ENCODE results near the gene BCL3.
A peak's percentile ranks its signal among the peaks of the same experiment; 100 is the strongest.
"Not testable (repeated sequence)": the region's sequence is repeated elsewhere in the genome, so short reads cannot be mapped to it uniquely, and the experiment has no call there.

BCL3 gene

DNA sequence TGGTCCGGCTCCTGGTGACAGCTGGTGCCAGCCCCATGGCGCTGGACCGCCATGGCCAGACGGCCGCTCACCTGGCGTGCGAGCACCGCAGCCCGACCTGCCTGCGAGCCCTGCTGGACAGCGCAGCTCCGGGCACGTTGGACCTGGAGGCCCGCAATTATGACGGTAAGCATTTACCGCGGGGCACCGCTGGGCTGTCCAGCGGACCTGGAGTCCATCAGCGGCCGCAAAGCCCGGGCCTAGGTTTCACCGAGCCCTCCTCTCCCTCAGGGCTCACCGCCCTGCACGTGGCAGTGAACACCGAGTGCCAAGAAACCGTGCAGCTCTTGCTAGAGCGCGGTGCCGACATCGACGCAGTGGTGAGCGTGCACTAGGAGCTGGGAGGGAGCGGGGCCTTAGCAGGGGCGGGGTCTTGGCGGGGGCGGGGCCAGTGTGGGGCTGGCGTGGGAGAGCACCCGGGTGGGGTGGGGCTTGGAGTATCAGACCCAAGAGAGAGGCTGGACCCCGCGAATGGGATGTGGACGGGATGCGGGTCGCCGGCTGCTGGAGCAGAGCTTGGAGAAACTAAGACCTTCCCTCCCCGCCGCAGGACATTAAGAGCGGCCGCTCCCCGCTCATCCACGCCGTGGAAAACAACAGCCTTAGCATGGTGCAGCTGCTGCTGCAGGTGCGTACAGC lies 8.7 kb downstream of the BCL3 start:
- H3K4me3 Mint-ChIP-seq: no peak overlapping the region

DNA sequence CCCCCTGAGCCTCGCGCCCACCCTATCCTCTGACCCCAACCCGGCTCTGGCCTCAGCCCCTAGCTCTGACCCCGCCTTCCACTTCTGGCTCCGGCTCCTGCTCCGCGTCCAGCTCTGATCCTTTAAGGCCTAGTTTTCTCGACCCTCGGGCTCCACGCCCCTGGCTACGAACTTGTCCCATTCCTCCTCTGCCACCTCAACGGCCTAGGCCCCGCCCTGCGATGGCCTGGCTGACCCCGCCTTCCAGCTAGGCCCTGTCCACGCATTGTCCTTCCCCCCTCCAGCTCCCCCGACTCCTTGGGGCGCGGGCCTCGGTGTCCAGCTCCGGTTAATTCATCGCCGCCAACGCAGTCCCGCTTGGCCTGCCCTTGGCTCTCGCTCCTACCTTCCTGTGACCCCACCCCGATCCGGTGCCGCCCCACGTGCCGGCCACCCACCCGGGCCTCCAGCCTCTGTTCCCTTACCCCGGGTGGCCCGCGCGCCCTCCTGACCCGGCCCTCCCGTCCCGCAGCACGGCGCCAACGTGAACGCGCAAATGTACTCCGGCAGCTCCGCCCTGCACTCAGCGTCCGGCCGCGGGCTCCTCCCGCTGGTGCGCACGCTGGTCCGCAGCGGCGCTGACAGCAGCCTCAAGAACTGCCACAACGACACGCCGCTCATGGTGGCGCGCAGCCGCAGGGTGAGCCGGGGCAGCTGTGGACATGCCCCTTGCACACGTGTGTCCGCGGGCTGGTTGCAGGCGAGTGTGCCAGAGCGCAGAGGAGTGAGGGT lies 9.4 kb downstream of the BCL3 start:
- H3K27ac Mint-ChIP-seq: no peak overlapping the region

More for the DNA sequence above, 8.7 kb downstream of the BCL3 start:
- H3K9me3 Mint-ChIP-seq: no peaks in the 10 kb centered on the region
- H3K27ac Mint-ChIP-seq: no peak overlapping the region
- H3K4me1 Mint-ChIP-seq: peaks cover 72% of the 10 kb centered on the region
- no peak for ATAC-seq
- H3K27me3 Mint-ChIP-seq: no peaks in the 10 kb centered on the region
- DNase-seq: no peak

DNA sequence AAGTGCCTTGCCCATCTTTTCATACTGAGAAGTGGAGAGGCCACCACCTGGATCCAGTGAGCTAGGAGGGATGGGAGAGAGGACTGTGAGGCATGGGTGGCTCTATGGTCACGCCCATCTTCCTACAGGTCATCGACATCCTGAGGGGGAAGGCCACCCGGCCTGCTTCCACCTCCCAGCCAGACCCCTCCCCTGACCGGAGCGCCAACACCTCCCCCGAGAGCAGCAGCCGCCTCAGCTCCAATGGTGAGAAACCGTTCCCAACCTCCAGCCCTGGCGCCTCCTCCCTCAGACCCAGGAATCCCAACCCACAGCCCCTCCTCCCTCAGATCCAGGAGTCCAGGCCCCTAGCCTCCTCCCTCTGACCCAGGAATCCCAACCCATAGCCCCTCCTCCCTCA lies 10.1 kb downstream of the BCL3 start:
- no peak overlapping the region for H3K4me3 Mint-ChIP-seq
- DNase-seq (no peak), ATAC-seq (no peak)
- H3K27ac Mint-ChIP-seq: no peak overlapping the region
- H3K27me3 Mint-ChIP-seq: no peaks in the 10 kb centered on the region
- H3K4me1 Mint-ChIP-seq: peaks cover 69% of the 10 kb centered on the region
- H3K9me3 Mint-ChIP-seq: no peaks in the 10 kb centered on the region

More for the DNA sequence above, 9.4 kb downstream of the BCL3 start:
- no peaks in the 10 kb centered on the region for H3K27me3 Mint-ChIP-seq
- H3K4me1 Mint-ChIP-seq: peaks cover 72% of the 10 kb centered on the region
- ATAC-seq: no peak
- H3K4me3 Mint-ChIP-seq: no peak overlapping the region
- no peak for DNase-seq
- H3K9me3 Mint-ChIP-seq: no peaks in the 10 kb centered on the region

DNA sequence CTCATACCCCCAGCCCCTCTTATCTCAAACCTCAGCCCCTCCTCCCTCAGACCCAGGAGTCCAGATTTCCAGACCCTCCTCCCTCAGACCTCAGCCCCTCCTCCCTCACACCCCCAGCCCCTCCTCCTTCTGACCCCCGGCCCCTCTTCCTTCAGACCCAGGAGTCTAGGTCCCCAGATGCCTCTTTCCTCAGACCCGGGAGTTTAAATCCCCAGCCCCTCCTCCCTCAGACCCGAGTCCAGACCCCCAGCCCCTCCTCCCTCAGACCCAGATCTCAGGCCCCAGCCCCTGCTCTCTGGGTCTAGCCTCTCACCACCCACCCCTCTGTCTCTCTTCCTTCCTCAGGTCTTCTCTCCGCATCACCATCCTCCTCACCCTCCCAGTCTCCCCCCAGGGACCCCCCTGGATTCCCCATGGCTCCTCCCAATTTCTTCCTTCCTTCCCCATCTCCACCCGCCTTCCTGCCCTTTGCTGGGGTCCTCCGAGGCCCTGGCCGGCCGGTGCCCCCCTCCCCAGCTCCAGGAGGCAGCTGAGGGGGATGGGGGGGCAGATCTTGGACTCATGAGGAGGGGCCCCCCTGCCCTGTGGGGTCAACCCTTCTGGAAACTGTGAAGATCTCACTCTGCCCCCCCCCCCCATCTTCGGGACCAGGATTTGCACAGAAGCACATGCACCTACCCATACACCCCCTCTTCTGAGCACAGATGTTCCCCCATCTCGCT lies 10.7 kb downstream of the BCL3 start:
- peak overlapping the region in 1 of 2 donors; percentile 40 for H3K4me3 Mint-ChIP-seq
- H3K9me3 Mint-ChIP-seq: no peaks in the 10 kb centered on the region
- peaks cover 74% of the 10 kb centered on the region for H3K4me1 Mint-ChIP-seq
- no peaks in the 10 kb centered on the region for H3K27me3 Mint-ChIP-seq
- DNase-seq (no peak), ATAC-seq (no peak)
- peak overlapping the region in 1 of 2 donors; percentile 72 for H3K27ac Mint-ChIP-seq

DNA sequence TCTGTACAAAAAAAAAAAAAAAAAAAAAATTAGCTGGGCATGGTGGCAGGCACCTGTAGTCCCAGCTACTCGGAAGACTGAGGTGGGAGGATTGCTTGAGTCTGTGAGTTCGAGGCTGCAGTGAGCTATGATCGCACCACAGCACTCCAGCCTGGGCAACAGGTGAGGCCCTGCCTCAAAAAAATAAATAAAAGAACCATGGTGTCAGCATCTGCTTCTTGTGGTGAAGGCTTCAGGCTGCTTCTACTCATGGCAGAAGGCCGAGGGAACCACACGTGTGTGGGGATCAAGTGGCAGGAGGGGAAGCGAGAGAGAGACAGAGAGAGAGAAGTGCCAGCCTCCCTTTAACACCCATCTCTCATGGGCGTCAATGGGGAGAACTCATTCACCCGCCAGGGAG lies 13.5 kb downstream of the BCL3 start:
- no peak overlapping the region for H3K27ac Mint-ChIP-seq
- no peak overlapping the region for H3K4me3 Mint-ChIP-seq
- H3K27me3 Mint-ChIP-seq: no peaks in the 10 kb centered on the region
- ATAC-seq (no peak), DNase-seq (no peak)
- no peaks in the 10 kb centered on the region for H3K9me3 Mint-ChIP-seq
- peaks cover 48% of the 10 kb centered on the region for H3K4me1 Mint-ChIP-seq

DNA sequence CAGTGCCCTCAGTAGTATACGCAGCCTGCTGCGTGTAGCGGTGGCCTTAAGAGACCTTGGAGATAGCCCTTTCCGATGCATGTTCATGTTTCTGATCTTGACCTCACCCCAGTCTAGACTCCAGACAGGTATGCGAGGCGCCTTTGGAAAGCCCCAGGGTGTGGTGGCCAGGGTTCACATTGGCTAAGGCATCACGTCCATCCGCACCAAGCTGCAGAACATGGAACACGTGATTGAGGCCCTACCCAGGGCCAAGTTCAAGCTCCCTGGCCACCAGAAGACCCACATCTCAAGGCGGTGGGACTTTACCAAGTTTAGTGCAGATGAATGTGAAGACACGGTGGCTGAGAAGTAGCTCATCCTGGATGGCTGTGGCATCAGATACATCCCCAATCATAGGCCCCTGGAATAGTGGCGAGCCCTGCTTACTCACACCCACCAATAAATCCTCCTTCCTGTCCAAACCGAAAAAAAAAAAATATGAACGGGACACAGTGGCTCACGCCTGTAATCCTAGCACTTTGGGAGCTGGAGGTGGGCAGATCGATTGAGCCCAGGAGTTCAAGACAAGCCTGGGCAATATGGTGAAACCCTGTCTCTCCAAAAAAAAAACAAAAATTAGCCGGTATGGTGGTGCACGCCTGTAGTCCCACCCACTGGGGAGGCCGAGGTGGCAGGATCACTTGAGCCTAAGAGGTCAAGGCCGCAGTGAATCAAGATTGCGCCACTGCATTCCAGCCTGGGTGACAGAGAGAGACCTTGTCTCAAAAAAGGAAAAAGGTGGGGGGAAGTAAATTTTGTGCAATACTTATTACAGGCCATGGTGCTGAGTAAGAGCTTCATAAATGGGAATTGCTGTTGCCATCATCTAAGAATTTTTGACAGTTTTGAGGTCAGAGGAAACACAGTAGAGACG lies 16.8 kb downstream of the BCL3 start:
- Mint-ChIP-seq H3K27me3 (no peaks in the 10 kb centered on the region), H3K4me3 (no peak overlapping the region), H3K9me3 (peaks cover 0 to 6% of the 10 kb centered on the region in 2 donors), H3K4me1 (peaks cover 56% of the 10 kb centered on the region), H3K27ac (peak overlapping the region in 1 of 2 donors; percentile 61)
- ATAC-seq (no peak), DNase-seq (no peak)

DNA sequence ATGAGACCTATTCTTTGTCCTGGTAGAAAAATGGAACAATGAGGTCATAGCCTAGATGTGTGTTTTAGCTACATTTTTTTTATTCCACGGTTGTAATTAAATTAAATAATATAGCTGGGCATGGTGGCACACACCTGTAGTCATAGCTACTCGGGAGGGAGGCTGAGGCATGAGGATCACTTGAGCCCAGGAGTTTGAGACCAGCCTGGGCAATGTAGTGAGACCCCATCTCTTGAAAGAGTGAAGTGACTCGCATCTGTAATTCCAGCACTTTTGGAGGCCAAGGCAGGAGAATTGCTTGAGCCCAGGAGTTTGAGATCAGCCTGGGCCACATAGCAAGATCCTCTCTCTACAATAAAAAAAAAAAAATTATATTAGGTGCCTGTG lies 17.4 kb downstream of the BCL3 start:
- ATAC-seq: no peak
- peaks cover 56% of the 10 kb centered on the region for H3K4me1 Mint-ChIP-seq
- H3K27me3 Mint-ChIP-seq: no peaks in the 10 kb centered on the region
- H3K27ac Mint-ChIP-seq: no peak overlapping the region
- DNase-seq: no peak
- H3K4me3 Mint-ChIP-seq: no peak overlapping the region
- peaks cover 0 to 6% of the 10 kb centered on the region in 2 donors for H3K9me3 Mint-ChIP-seq

DNA sequence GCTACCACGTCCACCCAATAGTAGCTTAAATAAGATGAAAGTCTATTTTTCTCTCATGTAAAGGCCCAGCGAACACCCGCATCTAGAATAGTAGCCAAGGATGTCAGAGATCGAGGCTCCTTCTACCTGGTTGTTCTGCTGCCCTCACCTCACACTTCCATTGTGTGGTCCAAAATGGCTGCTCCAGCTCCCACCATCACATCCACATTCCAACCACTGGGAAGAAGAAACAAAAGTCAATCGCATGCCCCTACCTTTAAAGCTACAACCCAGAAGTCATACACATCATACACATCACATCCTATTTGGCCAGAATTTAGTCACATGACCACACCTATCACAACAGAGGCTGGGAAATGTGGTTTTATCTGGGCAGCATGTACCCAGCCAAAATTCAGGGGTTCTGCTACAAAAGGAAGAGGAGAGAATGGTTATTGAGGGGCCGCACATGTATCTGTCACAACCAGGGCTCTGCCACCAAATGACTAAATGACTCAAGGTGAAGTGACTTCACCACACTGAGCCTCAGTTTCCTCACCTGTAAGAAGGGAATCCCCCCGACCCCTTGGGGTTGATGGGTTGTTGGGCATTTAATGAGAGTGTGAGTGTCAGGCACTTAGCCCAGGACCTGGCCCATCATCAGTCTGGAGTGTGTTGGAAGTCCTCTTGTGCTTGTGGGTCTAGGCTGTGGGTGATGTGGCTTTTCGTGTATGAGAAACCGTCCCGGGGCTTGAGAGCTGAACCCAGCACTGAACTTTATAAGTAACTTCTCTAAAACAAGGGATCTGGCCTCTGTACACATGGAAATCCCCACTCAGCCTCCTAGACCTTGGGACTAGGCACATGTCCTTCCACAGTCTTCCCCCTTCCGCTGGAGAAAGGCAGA lies 19.0 kb downstream of the BCL3 start:
- Mint-ChIP-seq H3K9me3 (peaks cover 0 to 6% of the 10 kb centered on the region in 2 donors), H3K4me3 (no peak overlapping the region), H3K27ac (no peak overlapping the region), H3K4me1 (peaks cover 47% of the 10 kb centered on the region), H3K27me3 (no peaks in the 10 kb centered on the region)
- peak; percentile 55 for ATAC-seq
- peak in 1 of 2 donors; percentile 62 for DNase-seq

DNA sequence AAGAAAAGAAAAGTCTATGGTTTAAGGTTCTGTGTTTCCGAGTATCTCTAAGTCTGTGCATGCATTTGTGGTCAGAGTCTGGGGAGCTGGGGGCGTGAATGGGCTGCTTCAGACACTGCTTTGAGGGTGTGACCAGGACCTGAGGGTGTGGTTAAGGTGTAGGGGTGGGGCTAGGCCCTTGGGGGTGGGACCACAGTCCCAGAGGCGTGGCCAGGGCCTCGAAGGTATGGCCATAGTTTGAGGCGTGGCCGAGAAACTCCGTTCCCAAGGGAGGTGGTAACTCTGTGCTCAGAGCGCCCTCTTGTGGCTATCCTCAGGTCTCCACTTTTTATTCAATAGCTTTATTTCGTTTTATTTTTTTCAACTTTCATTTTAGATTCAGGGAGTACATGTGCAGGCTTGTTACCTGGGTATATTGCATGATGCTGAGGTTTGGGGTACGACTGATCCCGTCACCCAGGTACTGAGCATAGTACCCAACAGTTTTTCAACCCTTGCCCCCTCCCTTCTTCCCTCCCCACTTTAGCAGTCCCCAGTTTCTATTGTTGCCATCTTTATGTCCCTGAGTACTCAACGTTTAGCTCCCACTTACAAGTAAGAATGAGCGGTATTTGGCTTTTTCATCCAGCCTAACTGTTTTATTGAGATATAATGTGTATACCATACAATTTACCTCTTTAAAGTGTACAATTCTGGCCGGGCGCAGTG lies 22.2 kb downstream of the BCL3 start:
- H3K9me3 Mint-ChIP-seq: peaks cover 0 to 6% of the 10 kb centered on the region in 2 donors
- H3K4me3 Mint-ChIP-seq: peak overlapping the region; percentile 43 to 76
- ATAC-seq (peak; percentile 97), DNase-seq (peak; percentile 97 to 98)
- H3K27ac Mint-ChIP-seq: peak overlapping the region; percentile 80 to 90
- peaks cover 36% of the 10 kb centered on the region for H3K4me1 Mint-ChIP-seq
- H3K27me3 Mint-ChIP-seq: no peaks in the 10 kb centered on the region

DNA sequence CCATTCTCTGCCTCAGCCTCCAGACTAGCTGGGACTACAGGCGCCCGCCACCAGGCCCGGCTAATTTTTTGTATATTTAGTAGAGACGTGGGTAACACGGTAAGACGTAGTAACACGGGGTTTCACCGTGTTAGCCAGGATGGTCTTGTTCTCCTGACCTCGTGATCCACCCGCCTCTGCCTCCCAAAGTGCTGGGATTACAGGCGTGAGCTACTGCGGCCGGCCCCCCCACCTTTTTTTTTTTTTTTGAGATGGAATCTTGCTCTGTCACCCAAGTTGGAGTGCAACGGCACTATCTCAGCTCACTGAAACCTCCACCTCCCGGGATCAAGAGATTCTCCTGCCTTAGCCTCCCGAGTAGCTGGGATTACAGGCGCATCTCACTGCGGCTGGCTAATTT lies 23.6 kb downstream of the BCL3 start:
- not testable (repeated sequence) for H3K27me3 Mint-ChIP-seq, H3K9me3 Mint-ChIP-seq, ATAC-seq, DNase-seq, H3K4me3 Mint-ChIP-seq, H3K27ac Mint-ChIP-seq
- H3K4me1 Mint-ChIP-seq: peaks cover 34% of the 10 kb centered on the region

DNA sequence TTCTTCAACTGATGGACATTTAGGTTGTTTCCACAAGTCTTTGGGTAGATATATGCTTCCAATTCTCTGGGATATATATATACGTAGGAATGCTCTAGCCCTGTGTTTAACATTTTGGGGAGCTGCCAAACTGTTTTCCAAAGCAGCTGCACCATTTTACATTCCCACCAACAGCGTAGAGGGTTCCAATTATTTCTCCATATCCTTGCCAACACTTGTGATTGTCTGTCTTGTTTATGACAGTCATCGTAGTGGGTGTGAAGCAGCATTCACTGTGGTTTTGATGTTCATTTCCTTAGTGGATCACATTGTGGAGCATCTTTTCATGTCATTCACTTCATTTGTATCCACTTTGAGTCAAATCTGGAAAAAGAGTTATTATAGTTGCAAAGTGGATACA lies 24.5 kb downstream of the BCL3 start:
- Mint-ChIP-seq H3K9me3 (peaks cover 0 to 6% of the 10 kb centered on the region in 2 donors), H3K27ac (no peak overlapping the region), H3K4me1 (peaks cover 26% of the 10 kb centered on the region), H3K4me3 (no peak overlapping the region), H3K27me3 (no peaks in the 10 kb centered on the region)
- no peak for DNase-seq
- ATAC-seq: no peak

DNA sequence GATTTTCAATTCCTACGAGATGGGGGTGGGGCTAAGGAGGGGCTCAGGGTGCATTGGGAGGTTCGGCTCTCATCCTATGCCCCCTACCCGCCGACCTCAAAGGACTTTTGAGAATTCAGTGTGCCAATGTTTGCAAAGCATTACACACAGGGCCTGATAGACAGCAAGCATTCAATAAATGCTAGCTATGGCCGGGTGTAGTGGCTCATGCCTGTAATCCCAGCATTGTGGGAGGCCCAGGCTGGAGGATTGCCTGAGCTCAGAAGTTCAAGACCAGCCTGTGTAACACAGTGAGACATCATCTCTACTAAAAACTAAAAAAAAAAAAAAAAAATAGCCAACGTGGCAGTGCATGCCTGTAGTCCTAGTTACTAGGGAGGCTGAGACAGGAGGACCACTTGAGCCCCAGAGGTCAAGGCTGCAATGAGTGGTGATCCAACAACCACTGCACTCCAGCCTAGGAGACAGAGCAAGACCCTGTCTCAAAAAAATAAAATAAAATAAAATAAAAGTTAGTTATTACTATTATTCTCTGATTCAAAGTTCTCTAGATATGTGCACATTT lies 27.2 kb downstream of the BCL3 start:
- H3K9me3 Mint-ChIP-seq: no peaks in the 10 kb centered on the region
- no peak for DNase-seq
- H3K27me3 Mint-ChIP-seq: no peaks in the 10 kb centered on the region
- no peak overlapping the region for H3K27ac Mint-ChIP-seq
- H3K4me1 Mint-ChIP-seq: peaks cover 3% of the 10 kb centered on the region
- no peak for ATAC-seq
- no peak overlapping the region for H3K4me3 Mint-ChIP-seq

DNA sequence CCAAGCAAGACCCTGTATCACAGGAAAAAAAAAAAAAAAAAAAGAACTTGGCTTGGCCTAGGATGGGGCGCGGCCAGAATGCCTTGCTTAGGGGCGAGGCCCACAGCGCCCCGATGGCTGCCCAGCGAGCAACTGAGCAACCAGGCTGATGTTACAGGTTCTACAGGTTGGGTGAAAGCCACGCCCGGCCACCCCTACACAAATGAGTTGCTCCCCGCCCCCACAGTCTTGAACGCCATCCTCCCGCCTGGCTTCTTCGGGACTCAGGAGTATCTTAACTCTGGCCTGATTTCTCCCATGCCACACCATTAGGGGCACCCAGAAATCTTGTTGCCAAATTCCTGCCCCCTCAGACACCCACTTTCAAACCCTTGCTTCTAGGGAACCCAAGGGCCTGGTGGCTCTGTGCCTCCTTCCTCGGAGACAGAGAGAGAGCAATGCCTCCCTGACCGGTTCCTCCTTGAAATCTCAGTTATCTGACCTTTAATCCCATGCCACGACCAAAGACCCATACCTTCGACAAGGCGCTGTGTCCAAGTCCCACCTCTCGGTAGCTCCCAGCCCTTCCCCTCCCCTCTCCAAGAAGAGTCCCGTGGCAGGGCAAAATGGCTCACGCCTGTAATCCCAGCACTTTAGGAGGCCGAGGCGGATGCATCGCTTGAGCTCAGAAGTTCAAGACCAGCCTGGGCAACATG lies 28.0 kb downstream of the BCL3 start:
- no peaks in the 10 kb centered on the region for H3K4me1 Mint-ChIP-seq
- ATAC-seq: no peak
- no peak overlapping the region for H3K27ac Mint-ChIP-seq
- H3K4me3 Mint-ChIP-seq: no peak overlapping the region
- H3K27me3 Mint-ChIP-seq: no peaks in the 10 kb centered on the region
- no peak for DNase-seq
- no peaks in the 10 kb centered on the region for H3K9me3 Mint-ChIP-seq
